Suprapubic skin (tissue), 4 donors: ENCODE measurements around the gene ATP9B. TPM values are rescaled to one million over a fixed set of nuclear protein-coding genes. Genes with fewer than 3 reads are reported as not detected.

Experiments used
- DNase-seq, 2 donors: peaks; one replicate each; pipeline ENCODE4 v3.0.0-alpha.2; 2019; ENCODE audit warnings: low spot score in 2 of 2
- H3K27ac ChIP-seq: fragments of 200-600 bp; sonication (generic); one replicate; pipeline ENCODE4 v1.5.1; 2019
- H3K27me3 ChIP-seq: fragments of 200-600 bp; sonication (generic); one replicate; pipeline ENCODE4 v1.5.1; 2019
- H3K36me3 ChIP-seq: fragments of 200-600 bp; sonication (generic); one replicate; pipeline ENCODE4 v1.5.1; 2019
- H3K4me1 ChIP-seq: fragments of 200-600 bp; sonication (generic); one replicate; pipeline ENCODE4 v1.5.1; 2019
- H3K4me3 ChIP-seq: fragments of 200-600 bp; sonication (generic); one replicate; pipeline ENCODE4 v1.5.1; 2019; ENCODE audit warnings: mild to moderate bottlenecking
- H3K9me3 ChIP-seq: fragments of 200-600 bp; sonication (generic); one replicate; pipeline ENCODE4 v1.5.1; 2019
- CTCF ChIP-seq, 2 donors: fragments of 200-600 bp in 1 of 2; fragments of 450-650 bp in 1 of 2; sonication (generic) in 1 of 2; IDR thresholded peaks; one replicate each; pipeline ENCODE4 v1.5.1; 2016 to 2019; ENCODE audit warnings: antibody characterized with exemption in 2 of 2, mild to moderate bottlenecking in 1 of 2, moderate library complexity in 1 of 2
- EP300 ChIP-seq: sonication (generic); formaldehyde crosslinking; IDR thresholded peaks from one replicate; pipeline ENCODE4 v1.6.1; 2017; ENCODE audit warnings: antibody characterized with exemption
- POLR2A ChIP-seq, 2 donors: fragments of 450-650 bp; IDR thresholded peaks; one replicate each; pipeline ENCODE4 v1.6.1; 2017; ENCODE audit warnings: antibody characterized with exemption in 2 of 2, mild to moderate bottlenecking in 2 of 2, moderate library complexity in 2 of 2
- POLR2AphosphoS5 ChIP-seq, 3 donors: sonication (generic); formaldehyde crosslinking; IDR thresholded peaks; one replicate each; pipeline ENCODE4 v1.6.1; 2017; ENCODE audit warnings: antibody characterized with exemption in 3 of 3
- WGBS: methylation state at CpG from one replicate; pipeline ENCODE4 v1.1.5; 2018; 5-methylcytosine and 5-hydroxymethylcytosine counted together
- total RNA-seq, 4 donors: library from RNA; depleted of rRNA; stranded (reverse); fragments of >200 nt; gene quantifications; one replicate each; pipeline ENCODE4 v1.1.0, GENCODE V29; 2016

Gene ATP9B
- total RNA-seq, 4 donors from 2014 or later = 30.2 to 109 (median 37.4) TPM

GRCh38 chr18:79178113-79178531, 108.9 kb downstream of the ATP9B start:
- no peaks in the 10 kb centered on the region for H3K9me3 ChIP-seq
- no peaks in the 10 kb centered on the region for H3K4me1 ChIP-seq
- 94% methylated on average over 10 of the region's 10 CpGs for WGBS
- H3K4me3 ChIP-seq = no peak overlapping the region
- peaks cover 13% of the 10 kb centered on the region for H3K36me3 ChIP-seq
- no peak overlapping the region for H3K27ac ChIP-seq
- TF ChIP-seq POLR2A (IDR thresholded peaks at IDR 0.05) (no peak), POLR2AphosphoS5 (IDR thresholded peaks at IDR 0.05) (no peak), CTCF (IDR thresholded peaks at IDR 0.05) (no peak), EP300 (no peak)
- no peaks in the 10 kb centered on the region for H3K27me3 ChIP-seq
- DNase-seq = no peak

GRCh38 chr18:79182047-79182713, 113.0 kb downstream of the ATP9B start:
- 97% methylated on average over 3 of the region's 3 CpGs for WGBS

GRCh38 chr18:79185648-79186047, 116.5 kb downstream of the ATP9B start:
- Histone ChIP-seq H3K4me1 (no peaks in the 10 kb centered on the region), H3K36me3 (peaks cover 15% of the 10 kb centered on the region), H3K4me3 (no peak overlapping the region), H3K9me3 (no peaks in the 10 kb centered on the region), H3K27ac (no peak overlapping the region), H3K27me3 (no peaks in the 10 kb centered on the region)
- 91% methylated on average over 3 of the region's 3 CpGs for WGBS
- TF ChIP-seq EP300 = no peak
- TF ChIP-seq POLR2AphosphoS5 (IDR thresholded peaks at IDR 0.05) = no peak
- TF ChIP-seq CTCF (IDR thresholded peaks at IDR 0.05) = no peak
- TF ChIP-seq POLR2A (IDR thresholded peaks at IDR 0.05) = no peak
- DNase-seq = no peak

More at GRCh38 chr18:79182047-79182713, 113.0 kb downstream of the ATP9B start:
- TF ChIP-seq POLR2A (IDR thresholded peaks at IDR 0.05) = no peak
- no peak for TF ChIP-seq EP300
- TF ChIP-seq CTCF (IDR thresholded peaks at IDR 0.05) = no peak
- TF ChIP-seq POLR2AphosphoS5 (IDR thresholded peaks at IDR 0.05) = no peak
- Histone ChIP-seq H3K9me3 (no peaks in the 10 kb centered on the region), H3K4me3 (no peak overlapping the region), H3K4me1 (no peaks in the 10 kb centered on the region), H3K36me3 (peaks cover 6% of the 10 kb centered on the region), H3K27ac (no peak overlapping the region), H3K27me3 (no peaks in the 10 kb centered on the region)
- no peak for DNase-seq

GRCh38 chr18:79186649-79187048, 117.5 kb downstream of the ATP9B start:
- Histone ChIP-seq H3K36me3 (peaks cover 15% of the 10 kb centered on the region), H3K27ac (no peak overlapping the region), H3K9me3 (no peaks in the 10 kb centered on the region), H3K4me1 (no peaks in the 10 kb centered on the region), H3K27me3 (no peaks in the 10 kb centered on the region), H3K4me3 (no peak overlapping the region)
- 98% methylated on average over 2 of the region's 2 CpGs for WGBS
- DNase-seq = no peak
- TF ChIP-seq POLR2A (IDR thresholded peaks at IDR 0.05) = no peak
- TF ChIP-seq CTCF (IDR thresholded peaks at IDR 0.05) = no peak
- TF ChIP-seq POLR2AphosphoS5 (IDR thresholded peaks at IDR 0.05) = no peak
- TF ChIP-seq EP300 = no peak

- Histone ChIP-seq H3K9me3 (no peaks in the 10 kb centered on the region), H3K4me1 (no peaks in the 10 kb centered on the region), H3K27ac (no peak overlapping the region), H3K36me3 (peaks cover 15% of the 10 kb centered on the region), H3K4me3 (no peak overlapping the region), H3K27me3 (no peaks in the 10 kb centered on the region)
- WGBS = 79% methylated on average over 7 of the region's 7 CpGs
- DNase-seq = no peak
- no peak for TF ChIP-seq EP300
- TF ChIP-seq POLR2A (IDR thresholded peaks at IDR 0.05) = no peak
- no peak for TF ChIP-seq CTCF (IDR thresholded peaks at IDR 0.05)
- no peak for TF ChIP-seq POLR2AphosphoS5 (IDR thresholded peaks at IDR 0.05)
Measured at GRCh38 chr18:79187532-79188277, 118.5 kb downstream of the ATP9B start.
